ENCODE measurements around the gene OSBPL10.

Gene OSBPL10

DNA sequence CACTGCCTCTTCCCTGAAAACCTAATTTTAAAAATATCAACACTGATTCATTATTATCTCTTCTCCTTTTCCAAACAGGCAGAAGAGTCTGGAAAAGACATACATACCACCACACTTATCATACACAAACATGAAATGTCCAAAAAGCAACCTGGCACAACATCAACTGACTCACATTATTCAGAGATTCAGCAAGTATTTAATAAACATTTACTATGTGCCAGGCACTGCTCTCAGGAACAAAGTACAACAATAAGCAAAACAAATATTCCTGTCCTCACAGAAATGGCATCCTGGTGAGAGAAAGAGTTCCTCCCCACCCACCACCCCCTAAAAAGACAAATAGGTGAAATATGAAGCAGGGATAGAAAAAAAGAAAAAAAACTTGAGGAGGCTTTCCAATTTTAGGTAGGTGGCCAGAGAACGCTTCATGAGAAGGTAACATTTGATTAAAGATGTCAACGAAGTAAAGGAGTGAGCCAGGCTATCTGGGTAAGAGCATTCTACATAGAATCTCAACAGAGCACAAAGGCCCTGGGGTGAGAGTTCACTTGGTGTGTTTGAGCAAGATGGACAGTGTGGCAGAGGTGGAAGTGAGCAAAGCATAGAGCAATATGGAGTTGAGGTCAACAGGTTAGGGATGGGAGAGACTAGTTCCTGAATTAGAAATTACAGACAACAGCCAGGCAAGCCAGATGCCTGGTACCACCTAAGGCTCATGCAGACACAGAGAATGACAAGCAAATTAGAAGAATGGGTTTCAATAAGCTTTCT, 141.7 kb downstream of the OSBPL10 start:
- no peak for DNase-seq

DNA sequence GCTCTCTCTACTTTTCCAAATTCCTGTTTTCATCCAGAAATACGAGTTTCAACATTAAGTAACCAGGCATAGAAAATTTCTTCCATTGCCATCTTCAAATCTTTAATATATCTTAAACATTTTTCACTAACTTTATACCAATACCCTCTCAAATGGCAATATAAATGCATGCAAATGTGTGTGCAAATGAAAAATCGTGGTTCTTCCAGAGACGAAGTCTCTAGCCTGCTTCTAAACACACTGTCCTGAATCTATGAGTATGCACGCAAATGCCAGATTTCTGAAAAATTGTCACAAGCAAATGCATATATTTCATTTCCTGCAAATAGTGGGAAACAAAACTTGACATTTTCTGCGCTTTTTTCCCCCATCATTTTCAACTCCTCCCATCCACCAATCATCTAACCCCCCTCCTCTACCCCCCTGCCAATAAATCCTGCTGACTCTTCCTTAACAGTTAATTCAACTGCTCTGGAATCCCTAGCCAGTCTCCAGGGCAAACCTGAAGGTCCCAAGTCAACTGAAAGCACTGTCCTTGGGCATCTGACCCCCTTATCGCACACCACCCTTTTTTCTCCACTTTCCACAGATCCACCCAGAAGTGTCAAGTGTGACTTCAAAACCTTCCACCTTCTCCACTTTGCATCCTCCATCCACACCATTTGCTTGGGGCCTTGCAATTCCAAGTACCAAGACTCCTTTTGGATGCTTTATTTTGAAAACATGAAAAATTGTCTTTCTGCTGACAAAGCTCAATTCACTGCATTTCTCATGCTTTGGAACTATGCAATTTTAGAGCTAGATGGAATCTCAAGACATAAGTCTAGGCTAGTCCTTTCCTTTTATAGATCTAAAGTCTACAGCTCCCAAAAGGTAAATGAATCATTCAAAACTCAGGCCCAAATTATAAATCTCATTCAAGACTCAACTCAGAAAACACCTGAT, 144.7 kb downstream of the OSBPL10 start:
- DNase-seq: no peak

DNA sequence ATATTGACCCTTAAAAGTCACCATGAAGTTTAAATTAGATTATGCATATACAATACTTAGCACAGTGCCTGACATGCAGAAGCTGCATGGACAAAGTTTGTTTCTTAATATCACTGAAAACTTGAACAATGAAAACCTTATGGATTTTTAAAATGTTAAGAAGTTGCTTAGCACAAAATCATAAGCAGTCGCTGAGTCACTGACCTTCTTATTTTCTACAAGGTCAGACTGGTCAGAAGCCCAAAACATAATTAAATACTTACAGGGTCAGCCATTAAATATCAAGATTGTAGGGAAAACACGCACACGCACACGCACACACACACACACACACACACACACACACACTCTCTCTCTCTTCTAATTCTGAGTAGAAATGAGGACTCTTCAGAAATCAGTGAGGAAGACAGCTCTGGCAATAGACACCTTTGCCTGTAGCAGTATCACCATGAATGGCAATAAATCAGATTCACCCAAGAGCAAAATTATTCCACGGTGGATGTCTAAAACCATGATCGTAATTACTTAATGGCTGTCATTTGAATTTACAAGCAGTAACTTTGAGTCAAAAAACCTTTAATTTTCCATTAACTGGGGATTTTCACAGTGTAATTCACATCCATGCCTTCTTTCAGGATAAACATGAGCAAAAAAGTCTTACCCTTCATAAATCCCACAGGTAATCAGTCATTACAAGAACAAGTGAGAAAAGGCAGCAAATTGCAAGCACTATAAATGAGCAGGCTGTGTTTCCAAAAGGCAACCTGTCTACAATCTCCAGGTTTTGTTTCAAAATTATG, 147.5 kb downstream of the OSBPL10 start:
- no peak for DNase-seq

DNA sequence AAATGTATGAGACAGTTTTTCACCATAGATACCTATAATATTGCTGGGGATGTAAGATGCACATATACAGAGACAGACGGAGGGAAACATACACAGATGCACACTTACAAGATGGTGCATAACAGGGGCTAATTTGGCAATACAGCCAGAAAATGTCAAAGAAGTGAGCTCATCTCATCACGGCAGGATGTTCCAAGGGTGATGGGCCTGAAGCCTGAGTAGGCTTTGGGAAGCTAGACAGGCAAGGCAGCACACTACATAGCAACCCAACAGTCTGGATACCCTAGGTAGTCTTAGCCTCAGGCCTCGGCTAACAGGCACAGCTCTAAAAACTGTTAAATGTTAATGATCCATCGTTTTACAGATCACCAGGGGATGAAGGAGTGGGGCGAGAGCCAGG, 148.5 kb downstream of the OSBPL10 start:
- no peak for DNase-seq

DNA sequence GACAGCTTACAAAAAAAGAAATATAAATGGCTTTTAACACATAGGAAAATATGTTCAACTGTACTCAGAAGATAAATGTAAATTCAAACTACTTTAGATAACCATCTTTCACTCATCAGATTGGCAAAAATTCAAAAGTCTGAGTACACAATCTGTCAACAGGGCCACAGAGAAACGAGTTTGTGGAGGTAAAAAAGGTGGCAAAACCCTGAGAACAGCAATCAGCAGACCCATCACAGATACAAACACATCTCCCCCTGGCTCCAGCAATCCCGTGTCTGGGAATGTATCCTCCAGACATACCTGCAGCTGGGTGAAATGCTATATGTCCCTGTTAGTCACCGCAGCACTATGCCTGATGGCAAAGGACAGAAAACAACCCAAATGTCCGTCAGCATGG, 149.5 kb downstream of the OSBPL10 start:
- DNase-seq: no peak

DNA sequence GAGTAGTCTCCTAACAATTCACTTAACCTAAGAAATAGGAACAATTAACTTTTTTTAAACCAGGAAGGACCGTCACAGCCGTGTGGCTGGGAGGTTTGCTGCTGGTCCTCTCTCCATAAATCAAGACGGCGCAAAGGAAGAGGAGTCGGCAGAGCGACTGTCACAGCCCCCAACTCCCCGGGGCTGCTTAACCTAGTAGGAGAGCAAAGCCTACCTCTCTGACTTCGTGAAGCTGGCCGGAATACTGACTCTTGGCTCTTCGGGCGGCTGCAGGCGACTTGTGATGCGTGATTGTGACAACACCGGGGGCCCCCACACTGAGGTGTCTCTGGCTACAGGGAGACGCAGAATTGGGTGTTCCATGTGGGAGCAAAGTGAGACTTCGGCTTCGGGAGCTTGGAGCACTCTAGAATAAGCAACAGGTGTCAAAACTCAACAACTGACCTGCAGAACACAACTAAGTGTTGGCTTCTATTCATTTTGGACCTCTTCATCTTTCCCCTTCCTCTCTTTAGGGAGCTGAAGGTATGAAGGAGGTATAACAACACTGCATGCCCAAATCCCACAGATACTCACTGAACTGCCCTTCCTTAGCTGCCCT, 151.1 kb downstream of the OSBPL10 start:
- no peak for DNase-seq

DNA sequence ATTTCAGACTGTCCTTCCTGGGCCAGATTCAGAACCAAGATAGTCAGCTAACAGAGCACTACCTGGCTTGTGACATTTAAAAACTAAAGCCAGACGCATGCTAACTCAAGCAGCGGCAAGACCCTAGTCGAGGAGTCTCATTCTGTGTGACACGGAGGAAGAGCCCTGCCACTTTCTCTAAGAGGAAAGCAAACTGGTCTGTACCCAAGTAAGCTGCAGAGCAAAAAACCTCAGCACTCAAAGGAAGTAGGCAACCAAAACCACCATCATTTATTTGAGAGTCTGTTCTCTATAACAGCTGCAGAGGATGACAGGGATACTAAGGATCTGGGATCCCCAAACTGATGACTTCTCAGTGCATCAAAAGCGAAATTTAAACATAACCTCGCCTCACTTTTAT, 152.1 kb downstream of the OSBPL10 start:
- no peak for DNase-seq

DNA sequence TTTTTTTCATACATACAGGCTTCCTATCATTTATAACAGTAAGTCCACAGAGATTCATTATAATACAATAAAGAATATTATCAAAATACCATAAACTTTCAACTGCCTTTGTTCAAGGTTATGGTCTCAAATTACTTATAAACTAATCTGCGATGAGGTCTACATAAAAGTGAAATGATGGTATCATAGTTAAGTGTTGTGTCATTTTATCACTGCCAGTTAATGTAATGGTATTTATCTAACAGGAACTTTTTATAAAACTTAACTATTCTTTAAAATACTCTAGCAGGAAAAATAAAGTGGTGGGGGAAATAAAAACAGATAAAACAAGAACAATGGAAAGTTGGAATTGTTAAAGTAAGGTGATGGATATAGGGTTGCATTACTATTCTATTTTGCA, 153.1 kb downstream of the OSBPL10 start:
- no peak for DNase-seq

DNA sequence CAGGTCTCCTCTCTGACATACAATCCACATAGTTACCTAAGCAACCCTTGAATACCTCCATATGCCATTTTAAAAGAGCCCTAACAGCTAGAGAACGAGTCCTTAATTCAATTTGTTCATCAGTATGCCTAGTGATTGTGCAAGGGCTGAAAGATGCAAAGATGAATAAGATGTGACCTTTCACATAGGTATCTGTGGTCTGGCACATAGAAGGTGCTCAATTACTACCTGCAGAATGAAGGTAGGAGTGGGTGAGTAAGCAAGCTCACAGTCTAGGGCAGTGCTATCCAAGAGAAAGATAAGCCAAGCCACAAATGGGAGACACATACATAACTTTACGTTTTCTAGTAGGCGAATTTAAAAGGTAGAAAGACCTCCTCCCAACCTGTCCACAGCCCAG, 157.9 kb downstream of the OSBPL10 start:
- no peak for DNase-seq

DNA sequence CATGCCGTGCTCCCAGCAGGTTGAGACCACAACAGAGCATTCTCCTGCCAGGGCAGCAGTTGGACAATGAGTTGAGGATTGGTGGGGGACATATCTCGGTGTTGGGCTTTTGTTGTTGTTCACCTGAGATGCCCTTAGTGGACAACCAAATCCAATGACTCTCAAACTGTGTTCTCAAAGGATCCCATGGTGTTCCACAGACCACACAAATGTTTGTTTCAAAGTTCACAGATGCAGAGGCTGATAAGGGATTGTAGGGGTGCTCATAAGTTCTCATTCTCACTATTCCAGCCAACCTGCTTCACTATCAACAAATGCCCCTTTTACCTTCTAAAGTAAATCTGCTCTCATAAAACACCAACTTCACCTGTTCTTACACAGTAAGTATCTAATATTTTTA, 159.9 kb downstream of the OSBPL10 start:
- no peak for DNase-seq

DNA sequence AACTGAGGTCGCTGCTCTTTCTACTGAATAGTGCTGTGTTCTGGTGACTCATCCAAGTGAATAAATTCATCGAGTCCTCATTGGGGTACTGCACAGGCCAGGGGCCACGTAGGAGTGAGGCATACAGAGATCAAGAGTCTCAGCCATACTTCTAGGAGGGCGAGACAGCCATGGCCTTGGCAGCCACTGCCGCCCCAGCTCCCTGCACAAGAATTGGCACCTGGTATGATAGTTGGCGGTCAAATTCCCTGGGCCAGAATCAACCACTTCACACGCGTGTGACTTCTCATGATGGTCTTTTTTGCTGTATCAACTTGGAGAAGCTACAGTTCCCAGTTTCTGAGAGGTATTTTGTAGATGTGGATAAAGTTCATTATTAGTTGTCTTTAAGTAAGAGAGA, 161.6 kb downstream of the OSBPL10 start:
- DNase-seq: no peak

DNA sequence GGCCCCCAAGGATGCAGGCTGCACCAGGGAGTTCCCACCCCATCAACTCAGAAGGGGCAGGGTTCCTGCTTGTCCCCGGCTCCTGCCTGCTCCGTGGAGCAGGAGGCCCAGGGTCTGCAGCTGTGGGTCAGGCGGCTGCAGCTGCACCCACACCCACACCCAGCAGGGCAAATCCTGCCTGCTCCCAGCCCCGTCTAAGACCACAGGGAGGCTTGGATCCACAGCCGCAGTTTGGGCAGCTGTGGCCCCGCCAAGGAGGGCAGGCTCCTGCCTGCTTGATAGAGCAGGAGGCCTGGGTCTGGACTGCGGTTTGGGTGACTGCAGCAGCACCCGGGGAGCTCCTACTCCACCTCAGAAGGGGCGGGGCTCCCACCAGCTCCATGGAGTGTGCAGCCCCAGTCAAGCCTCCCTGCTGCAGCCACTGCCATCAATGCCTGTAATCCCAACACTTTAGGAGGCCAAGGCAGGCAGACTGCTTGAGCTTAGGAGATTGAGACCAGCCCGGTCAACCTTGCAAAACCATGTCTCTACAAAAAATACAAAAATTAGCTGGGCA, 163.6 kb downstream of the OSBPL10 start:
- no peak for DNase-seq

DNA sequence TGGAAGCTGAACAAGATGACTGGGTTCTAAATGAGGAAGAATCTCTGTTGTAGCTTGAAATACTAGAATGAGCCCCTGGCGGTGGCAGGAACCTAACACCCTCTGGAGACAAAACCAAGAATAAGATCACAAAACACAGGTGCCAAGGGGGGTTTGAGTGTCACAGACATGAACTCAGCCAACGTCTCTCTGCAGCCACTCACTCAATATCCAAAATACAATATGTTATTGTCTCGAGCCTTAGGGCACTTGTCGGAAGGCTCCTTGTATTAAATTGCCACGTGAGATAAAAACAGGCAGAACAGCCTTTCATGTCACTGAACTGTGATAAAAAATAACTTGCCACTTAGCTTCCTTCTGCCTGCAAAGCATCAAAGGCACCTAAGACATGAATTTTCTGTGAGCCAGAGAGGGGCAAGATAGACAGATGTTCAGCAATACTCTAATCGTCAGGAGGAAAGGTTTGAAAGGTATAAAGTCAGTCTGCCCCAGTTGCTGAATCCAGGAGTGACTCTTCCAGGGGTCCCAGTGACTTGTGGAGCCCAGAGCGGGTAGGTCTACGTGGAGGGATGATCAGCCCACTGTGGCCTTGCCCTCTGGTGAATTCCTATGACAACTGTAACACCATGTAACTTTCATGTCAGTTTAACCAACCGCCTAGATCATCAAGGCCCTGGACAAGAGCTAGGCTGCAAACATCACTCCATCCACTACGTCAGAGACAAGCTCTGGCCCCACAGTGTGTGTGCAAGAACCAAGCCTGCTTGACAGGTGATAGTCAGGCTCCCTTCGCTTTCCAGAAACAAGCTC, 165.2 kb downstream of the OSBPL10 start:
- no peak for DNase-seq

DNA sequence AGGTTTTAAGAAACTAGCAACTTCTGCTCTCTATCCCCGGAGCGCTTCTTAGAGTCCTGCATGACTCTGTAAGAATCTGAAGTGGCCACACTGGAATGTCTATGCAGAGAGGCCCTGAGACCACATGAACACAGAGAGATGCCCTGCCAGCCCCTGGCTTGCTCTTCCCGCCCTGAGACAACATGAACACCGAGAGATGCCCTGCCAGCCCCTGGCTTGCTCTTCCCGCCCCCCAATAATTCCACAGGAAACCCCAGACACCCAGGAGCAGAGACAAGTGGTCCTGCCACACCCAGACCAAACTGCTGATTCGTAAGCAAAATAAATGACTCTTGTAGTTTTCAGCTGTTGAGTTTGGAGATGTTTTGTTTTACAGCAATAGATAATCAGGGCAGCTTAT, 166.1 kb downstream of the OSBPL10 start:
- DNase-seq: no peak

DNA sequence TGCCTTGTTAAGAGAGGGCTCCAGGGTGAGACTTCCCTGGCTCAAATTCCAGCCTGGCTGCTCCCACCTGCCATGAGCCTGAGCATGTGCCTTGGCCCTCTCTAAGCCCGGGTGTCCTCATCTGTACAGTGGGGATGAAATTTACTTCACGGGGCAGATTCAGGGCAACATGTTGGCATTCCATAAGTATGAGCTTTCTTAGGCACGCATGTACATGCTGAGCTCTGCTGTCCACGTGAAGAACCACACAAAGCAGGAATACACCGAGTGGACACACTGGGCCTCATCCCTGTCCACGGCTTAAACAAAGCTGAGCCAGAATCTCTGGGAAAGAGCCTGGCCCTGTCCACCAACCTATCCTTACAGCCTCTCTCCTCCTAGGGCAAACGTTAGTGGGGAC, 167.4 kb downstream of the OSBPL10 start:
- DNase-seq: no peak

DNA sequence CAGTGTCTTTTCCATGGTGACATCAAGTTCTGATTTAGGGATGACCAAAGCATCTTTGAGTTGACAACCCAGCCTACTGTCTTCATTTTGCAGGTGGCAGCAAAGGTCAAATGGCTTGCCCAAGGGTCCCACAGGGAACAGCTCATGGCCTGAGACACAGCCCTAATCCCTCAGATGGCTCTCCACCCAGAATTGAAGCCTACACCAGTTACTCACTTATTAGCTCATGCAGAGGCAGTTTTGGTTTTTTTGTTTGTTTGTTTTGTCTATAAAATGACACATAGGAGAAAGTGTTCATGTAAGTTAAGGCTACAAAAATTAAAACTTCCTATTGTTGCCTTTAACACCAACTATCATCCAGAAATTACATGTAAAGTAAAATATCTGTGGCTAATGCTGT, 167.9 kb downstream of the OSBPL10 start:
- DNase-seq: no peak

DNA sequence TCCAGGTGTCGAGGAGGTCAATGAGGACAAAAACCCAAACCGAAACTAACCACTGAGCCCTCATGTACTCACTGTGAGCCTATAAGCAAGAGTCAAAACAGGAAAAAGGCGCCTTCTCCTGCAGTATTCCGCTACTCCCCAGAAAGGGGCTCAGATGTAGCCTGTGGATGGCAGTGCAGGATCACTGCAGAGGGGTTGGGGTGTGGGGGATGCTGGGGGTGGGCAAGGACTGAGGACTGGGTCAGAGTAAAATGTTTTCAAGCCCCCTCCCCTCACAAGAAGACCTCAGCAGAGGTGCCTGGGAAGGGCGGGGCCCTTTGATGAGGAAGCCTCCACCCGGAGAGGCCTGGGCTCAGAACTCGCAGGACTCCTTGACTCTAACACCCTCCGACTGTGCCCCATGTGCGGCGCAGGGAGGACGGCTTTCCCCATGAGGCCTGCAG, 170.1 kb downstream of the OSBPL10 start:
- no peak for DNase-seq

DNA sequence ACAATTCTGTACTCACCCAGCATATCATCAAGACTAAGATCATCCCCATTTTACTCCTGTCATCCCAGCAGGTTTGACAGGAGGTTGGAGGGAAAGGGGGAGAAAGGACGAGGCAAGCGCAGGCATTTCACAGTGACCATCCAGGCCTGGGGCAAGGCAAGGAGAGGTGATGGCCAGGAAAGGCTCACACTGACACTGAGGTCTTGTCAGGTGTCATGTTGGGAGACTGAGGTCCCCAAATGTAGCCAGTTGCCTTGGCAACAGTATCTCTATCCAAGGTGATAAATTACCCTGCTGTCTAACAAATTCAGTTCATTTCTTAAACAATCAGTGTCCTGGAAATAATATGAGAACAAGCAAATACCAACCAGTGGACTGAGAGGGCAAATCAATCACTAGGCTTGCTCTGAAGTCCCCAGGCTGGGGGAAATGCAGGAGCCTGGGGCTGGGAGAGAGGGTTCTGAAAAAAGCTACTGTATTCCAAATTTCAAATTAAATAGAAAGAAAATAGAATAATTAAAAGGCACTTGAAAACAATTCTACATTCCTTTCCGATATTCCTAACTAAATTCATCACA, 172.8 kb downstream of the OSBPL10 start:
- DNase-seq: no peak

DNA sequence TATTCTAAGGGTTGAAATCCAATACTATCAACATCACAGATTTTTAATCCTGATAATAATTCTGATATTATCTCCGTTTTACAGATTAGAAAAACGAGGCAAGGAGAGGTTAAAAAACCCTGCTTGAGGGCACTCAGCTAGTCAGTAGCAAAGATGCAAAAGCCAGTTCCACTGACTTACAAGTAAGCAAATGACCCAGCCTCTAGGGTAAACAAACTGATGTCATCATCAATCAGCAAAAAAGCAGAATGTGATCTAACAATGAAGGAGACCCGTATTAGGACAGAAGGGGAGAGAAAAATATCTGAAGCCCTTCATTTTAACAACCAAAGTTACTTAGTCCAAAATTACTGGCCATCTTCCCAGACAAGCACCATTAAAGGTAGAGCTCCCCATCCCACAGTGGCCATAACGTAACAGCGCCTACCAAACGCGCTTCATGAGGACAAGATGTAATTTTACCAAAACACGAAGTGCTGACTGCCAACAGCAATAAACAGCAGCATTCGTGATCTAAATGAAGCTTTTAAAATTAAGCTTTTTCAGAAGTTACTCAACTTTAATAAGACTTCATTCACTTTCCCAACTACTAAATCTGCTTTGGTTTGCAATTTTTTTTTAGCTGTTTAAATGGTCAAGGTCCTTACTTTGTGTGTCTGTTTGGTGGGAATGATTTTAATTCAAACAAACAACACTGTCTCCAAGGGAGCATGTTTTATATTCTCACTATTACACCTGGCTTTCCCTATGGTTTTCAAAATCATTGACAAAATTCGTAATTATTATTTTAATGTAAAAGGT, 176.6 kb downstream of the OSBPL10 start:
- DNase-seq: no peak

DNA sequence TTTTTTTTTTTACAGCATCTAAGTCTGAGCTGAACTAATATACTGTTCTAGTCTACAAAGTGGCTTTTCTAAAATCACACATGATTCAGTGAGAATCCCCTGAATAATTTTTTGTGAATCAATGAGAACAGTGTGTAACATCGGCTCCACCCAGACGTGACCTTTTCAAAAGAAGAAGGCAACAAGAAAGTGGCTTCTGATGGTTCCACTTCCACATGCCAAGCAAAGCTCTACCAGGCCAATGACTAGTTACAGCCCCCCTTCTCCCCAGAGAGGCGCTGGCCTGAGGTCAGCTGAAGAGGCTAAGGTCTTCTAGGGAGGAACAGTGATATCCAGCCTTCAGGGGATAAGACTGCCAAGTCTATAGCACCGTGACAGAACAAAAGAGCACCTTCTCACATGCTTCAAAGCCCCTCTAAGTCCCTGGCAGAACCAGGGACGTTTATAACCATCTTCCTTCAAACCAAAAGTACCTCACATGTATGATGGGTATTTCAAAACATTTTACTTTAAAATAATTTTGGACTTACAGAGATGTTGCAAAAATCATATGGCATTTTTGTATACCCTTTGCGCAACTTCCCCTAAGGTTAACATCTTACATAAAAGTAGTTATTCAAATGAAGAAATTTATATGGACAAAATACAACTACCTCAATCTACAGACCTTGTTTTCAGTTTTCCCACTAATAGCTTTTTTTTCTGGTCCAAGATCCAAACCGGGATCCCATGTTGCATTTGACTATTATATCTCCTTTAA, 177.9 kb downstream of the OSBPL10 start:
- no peak for DNase-seq
